ENCODE data around the gene ZMIZ1.

DNA sequence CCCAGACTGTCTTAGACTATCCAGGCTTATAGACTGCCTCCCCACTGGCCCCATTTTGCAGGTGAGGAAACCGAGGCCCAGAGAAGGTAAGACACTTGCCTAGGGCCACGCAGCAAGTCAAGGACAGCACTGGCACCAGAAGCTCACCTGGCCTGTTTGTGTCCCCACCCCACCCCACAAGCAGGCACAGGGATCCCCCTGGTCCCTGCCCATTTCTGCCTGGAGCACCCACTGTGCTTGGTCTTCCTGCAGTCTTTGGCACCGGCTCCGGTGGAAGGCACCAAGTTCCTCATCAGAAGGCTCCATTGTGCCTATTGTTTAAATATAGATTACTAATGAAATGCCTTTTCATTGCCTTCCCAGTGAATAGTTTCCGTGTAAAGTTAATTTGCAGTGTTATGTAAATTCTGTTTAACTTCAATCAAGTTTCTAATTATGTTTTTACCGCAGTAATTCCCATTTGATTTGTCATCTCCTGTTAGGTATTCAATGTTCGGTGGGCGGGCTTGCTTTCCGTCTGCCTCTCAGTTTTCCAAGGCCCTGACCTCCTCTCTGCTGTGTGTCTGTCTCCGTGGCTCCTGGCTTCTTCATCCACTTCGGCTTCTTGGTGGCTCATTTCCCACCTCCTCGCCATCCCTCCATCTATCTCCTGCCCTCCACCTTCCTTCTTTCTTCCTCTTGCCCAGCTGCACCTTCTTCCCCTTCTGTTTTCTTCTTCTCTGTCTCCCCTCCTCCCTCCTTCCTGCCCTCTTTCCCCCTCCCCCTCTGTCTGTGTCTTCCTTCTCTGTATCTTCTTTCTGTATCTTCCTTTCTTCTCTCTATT lies 75.8 kb downstream of the ZMIZ1 start:
- no peak for TF ChIP-seq CTCF (IDR thresholded peaks at IDR 0.05; ENCODE audit: poor library complexity, severe bottlenecking)
- TF ChIP-seq TAF1 (IDR thresholded peaks at IDR 0.05; ENCODE audit: low read depth): no peak
- no peak for TF ChIP-seq RAD21 (conservative IDR thresholded peaks at IDR 0.05)
- TF ChIP-seq EP300 (conservative IDR thresholded peaks at IDR 0.05; ENCODE audit: poor library complexity, severe bottlenecking): no peak
- TF ChIP-seq MXI1 (conservative IDR thresholded peaks at IDR 0.05; ENCODE audit: poor library complexity, severe bottlenecking): no peak
- no peak for TF ChIP-seq POLR2AphosphoS5 (IDR thresholded peaks at IDR 0.05)
- no peak for TF ChIP-seq REST (IDR thresholded peaks at IDR 0.05; ENCODE audit: borderline replicate concordance)
- TF ChIP-seq SMC3 (conservative IDR thresholded peaks at IDR 0.05; ENCODE audit: poor library complexity): no peak
